Activated CD4-positive, alpha-beta T cell treated with anti-CD3 and anti-CD28 coated beads, Interleukin-2, amount 10 ng/mL, durations not matched to agents 7 days and 5 days (primary cell): Measurements from ENCODE around the gene JAKMIP1. TPM values are rescaled to one million over a fixed set of nuclear protein-coding genes. Genes with fewer than 3 reads are reported as not detected.

ENCODE experiments used
- CTCF ChIA-PET: fragments of 350-600 bp; sonication (Branson Sonifier 250); formaldehyde crosslinking; loops from one replicate; lab custom pipeline; 2021; ENCODE audit warnings: antibody characterized with exemption; lab: Charles Lee
- POLR2A ChIA-PET: fragments of 350-600 bp; sonication (Branson Sonifier 250); formaldehyde crosslinking; loops from one replicate; lab custom pipeline; 2021; ENCODE audit warnings: antibody characterized with exemption; lab: Charles Lee
- DNase-seq: peaks from one replicate; pipeline ENCODE4 v3.0.0-alpha.2; 2020
- H3K27ac Mint-ChIP-seq: one replicate; pipeline ENCODE4 v1.8.0; 2021; ENCODE audit warnings: mild to moderate bottlenecking, moderate library complexity, mixed read lengths
- H3K27me3 Mint-ChIP-seq: one replicate; pipeline ENCODE4 v1.8.0; 2021; ENCODE audit warnings: mixed read lengths
- H3K36me3 Mint-ChIP-seq: one replicate; pipeline ENCODE4 v1.8.0; 2021; ENCODE audit warnings: low read depth, mixed read lengths
- H3K4me1 Mint-ChIP-seq: one replicate; pipeline ENCODE4 v1.8.0; 2021; ENCODE audit warnings: mixed read lengths
- H3K4me3 Mint-ChIP-seq: one replicate; pipeline ENCODE4 v1.8.0; 2021; ENCODE audit warnings: mild to moderate bottlenecking, moderate library complexity, mixed read lengths
- H3K9me3 Mint-ChIP-seq: one replicate; pipeline ENCODE4 v1.8.0; 2021; ENCODE audit warnings: mixed read lengths
- total RNA-seq, 2 experiments: library from RNA; stranded (reverse); gene quantifications; one replicate each; pipeline ENCODE4 v1.2.3, GENCODE V29; 2021

JAKMIP1 gene
- total RNA-seq, 2 experiments from 2014 or later, result 9.6 to 10.9 TPM

DNA sequence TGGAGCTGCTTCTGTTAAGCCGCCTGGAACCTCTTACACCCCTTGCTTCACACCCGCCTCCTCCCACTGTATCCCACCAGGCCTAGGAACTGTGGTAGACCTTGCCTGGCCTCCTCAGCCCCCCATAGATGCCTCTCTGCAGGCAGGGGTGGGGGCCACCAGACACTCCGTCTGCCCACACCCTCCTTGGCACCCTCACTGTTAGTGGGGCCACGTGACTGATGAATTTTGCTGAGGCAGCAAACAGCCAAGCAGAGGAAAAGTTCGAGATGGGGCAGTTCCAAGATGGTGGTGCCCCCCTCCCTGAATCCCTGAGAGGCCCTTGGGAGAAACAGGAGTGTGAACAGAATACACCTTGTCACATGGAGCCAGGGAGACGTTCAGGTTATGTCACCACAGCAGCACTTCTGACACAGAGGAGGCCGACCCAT, 141.0 kb downstream of the JAKMIP1 start:
- Mint-ChIP-seq H3K27me3 (no peaks in the 10 kb centered on the region), H3K36me3 (peaks cover 42% of the 10 kb centered on the region), H3K4me1 (no peaks in the 10 kb centered on the region), H3K4me3 (no peak overlapping the region), H3K9me3 (peaks cover 21% of the 10 kb centered on the region), H3K27ac (no peak overlapping the region)
- no peak for DNase-seq
- CTCF ChIA-PET, result no interaction called here
- POLR2A ChIA-PET, result no interaction called here

- DNase-seq, result no peak
- ChIA-PET POLR2A (no interaction called here), CTCF (no interaction called here)
- Mint-ChIP-seq H3K27me3 (no peaks in the 10 kb centered on the region), H3K9me3 (peaks cover 21% of the 10 kb centered on the region), H3K36me3 (peaks cover 40% of the 10 kb centered on the region), H3K4me1 (no peaks in the 10 kb centered on the region), H3K4me3 (no peak overlapping the region), H3K27ac (no peak overlapping the region)
Observed at GRCh38 chr4:6058531-6059374, 141.6 kb downstream of the JAKMIP1 start.

- no peak overlapping the region for H3K4me3 Mint-ChIP-seq
- CTCF ChIA-PET, result no interaction called here
- H3K27ac Mint-ChIP-seq, result no peak overlapping the region
- H3K4me1 Mint-ChIP-seq, result no peaks in the 10 kb centered on the region
- no peaks in the 10 kb centered on the region for H3K27me3 Mint-ChIP-seq
- POLR2A ChIA-PET, result no interaction called here
- H3K9me3 Mint-ChIP-seq, result peaks cover 21% of the 10 kb centered on the region
- H3K36me3 Mint-ChIP-seq, result peaks cover 36% of the 10 kb centered on the region
- DNase-seq, result no peak
Observed at GRCh38 chr4:6056976-6057766, 143.2 kb downstream of the JAKMIP1 start.

DNA sequence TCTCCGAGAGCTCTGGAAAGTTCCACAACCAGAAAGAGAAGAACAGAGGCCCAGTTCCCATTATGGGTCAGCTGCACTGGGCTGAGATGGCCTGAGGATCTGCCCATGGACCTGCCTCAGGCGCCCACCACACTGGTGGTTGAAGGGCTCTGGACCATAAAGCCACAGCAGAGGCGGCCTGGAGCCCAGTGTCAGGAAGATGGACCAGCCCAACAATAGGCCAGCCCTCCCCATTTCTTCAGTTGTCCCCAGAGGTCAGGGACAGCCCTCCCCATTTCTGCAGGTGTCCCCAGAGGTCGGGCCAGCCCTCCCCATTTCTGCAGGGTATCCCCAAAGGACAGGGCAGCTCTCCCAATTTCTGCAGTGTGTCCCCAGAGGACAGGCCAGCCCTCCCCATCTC, 144.9 kb downstream of the JAKMIP1 start:
- DNase-seq, result no peak
- Mint-ChIP-seq H3K36me3 (peaks cover 25% of the 10 kb centered on the region), H3K27me3 (no peaks in the 10 kb centered on the region), H3K4me1 (no peaks in the 10 kb centered on the region), H3K4me3 (no peak overlapping the region), H3K27ac (no peak overlapping the region), H3K9me3 (peaks cover 18% of the 10 kb centered on the region)
- ChIA-PET CTCF (no interaction called here), POLR2A (no interaction called here)

GRCh38 chr4:6055030-6055429, 145.3 kb downstream of the JAKMIP1 start:
- H3K27ac Mint-ChIP-seq, result no peak overlapping the region
- DNase-seq, result no peak
- H3K9me3 Mint-ChIP-seq, result peaks cover 14% of the 10 kb centered on the region
- ChIA-PET POLR2A (no interaction called here), CTCF (no interaction called here)
- no peak overlapping the region for H3K4me3 Mint-ChIP-seq
- no peaks in the 10 kb centered on the region for H3K4me1 Mint-ChIP-seq
- H3K27me3 Mint-ChIP-seq, result no peaks in the 10 kb centered on the region
- H3K36me3 Mint-ChIP-seq, result peaks cover 20% of the 10 kb centered on the region

GRCh38 chr4:6054162-6054922, 146.0 kb downstream of the JAKMIP1 start:
- ChIA-PET CTCF (no interaction called here), POLR2A (no interaction called here)
- H3K27me3 Mint-ChIP-seq, result no peaks in the 10 kb centered on the region
- H3K9me3 Mint-ChIP-seq, result peaks cover 14% of the 10 kb centered on the region
- no peaks in the 10 kb centered on the region for H3K4me1 Mint-ChIP-seq
- H3K27ac Mint-ChIP-seq, result no peak overlapping the region
- DNase-seq, result no peak
- H3K36me3 Mint-ChIP-seq, result peaks cover 16% of the 10 kb centered on the region
- H3K4me3 Mint-ChIP-seq, result no peak overlapping the region

DNA sequence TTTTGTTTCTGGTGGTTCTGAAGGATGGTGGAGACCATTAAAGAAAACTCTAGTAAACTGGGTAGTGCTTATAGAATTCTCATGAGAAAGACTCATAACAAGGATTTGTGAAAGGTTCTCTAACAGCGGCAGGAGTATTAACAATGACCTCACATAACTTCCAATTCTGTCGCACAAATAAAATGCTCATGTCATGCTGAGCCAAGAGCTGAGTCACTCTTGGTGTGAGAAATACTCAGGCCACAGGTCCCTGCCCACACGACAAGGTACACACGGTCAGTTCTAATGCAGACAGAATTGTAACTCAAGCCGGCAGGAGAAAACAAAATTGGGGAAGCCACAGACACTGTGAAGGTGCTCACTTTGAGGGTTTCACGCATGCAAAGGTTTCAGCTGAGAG, 147.7 kb downstream of the JAKMIP1 start:
- H3K4me1 Mint-ChIP-seq, result peaks cover 6% of the 10 kb centered on the region
- CTCF ChIA-PET, result no interaction called here
- H3K36me3 Mint-ChIP-seq, result peaks cover 4% of the 10 kb centered on the region
- H3K9me3 Mint-ChIP-seq, result peaks cover 2% of the 10 kb centered on the region
- H3K27ac Mint-ChIP-seq, result no peak overlapping the region
- no peak for DNase-seq
- H3K4me3 Mint-ChIP-seq, result no peak overlapping the region
- POLR2A ChIA-PET, result no interaction called here
- no peaks in the 10 kb centered on the region for H3K27me3 Mint-ChIP-seq

GRCh38 chr4:6050551-6050950, 149.8 kb downstream of the JAKMIP1 start:
- peaks cover 6% of the 10 kb centered on the region for H3K4me1 Mint-ChIP-seq
- no peaks in the 10 kb centered on the region for H3K9me3 Mint-ChIP-seq
- H3K27me3 Mint-ChIP-seq, result no peaks in the 10 kb centered on the region
- no peak overlapping the region for H3K27ac Mint-ChIP-seq
- DNase-seq, result no peak
- ChIA-PET CTCF (no interaction called here), POLR2A (no interaction called here)
- no peak overlapping the region for H3K4me3 Mint-ChIP-seq
- no peaks in the 10 kb centered on the region for H3K36me3 Mint-ChIP-seq

- DNase-seq, result no peak
- Mint-ChIP-seq H3K9me3 (no peaks in the 10 kb centered on the region), H3K27me3 (no peaks in the 10 kb centered on the region), H3K4me1 (peaks cover 6% of the 10 kb centered on the region), H3K27ac (no peak overlapping the region), H3K4me3 (no peak overlapping the region), H3K36me3 (no peaks in the 10 kb centered on the region)
- ChIA-PET POLR2A (no interaction called here), CTCF (interaction anchor here (1.1 kb wide), 1 partner anchor 29 kb away, joined by 3 read pairs; no protein-coding TSS in a partner anchor)
Observed at GRCh38 chr4:6049985-6050384, 150.4 kb downstream of the JAKMIP1 start.

GRCh38 chr4:6049278-6049677, 151.1 kb downstream of the JAKMIP1 start:
- Mint-ChIP-seq H3K9me3 (no peaks in the 10 kb centered on the region), H3K36me3 (no peaks in the 10 kb centered on the region), H3K4me3 (no peak overlapping the region), H3K4me1 (peaks cover 9% of the 10 kb centered on the region), H3K27me3 (no peaks in the 10 kb centered on the region), H3K27ac (no peak overlapping the region)
- ChIA-PET CTCF (interaction anchor here (1.1 kb wide), 1 partner anchor 30 kb away, joined by 3 read pairs; no protein-coding TSS in a partner anchor), POLR2A (no interaction called here)
- DNase-seq, result no peak

GRCh38 chr4:6048537-6048936, 151.8 kb downstream of the JAKMIP1 start:
- CTCF ChIA-PET, result interaction anchor here (1.1 kb wide), 1 partner anchor 31 kb away, joined by 3 read pairs; no protein-coding TSS in a partner anchor
- no peak overlapping the region for H3K27ac Mint-ChIP-seq
- DNase-seq, result no peak
- POLR2A ChIA-PET, result no interaction called here
- no peak overlapping the region for H3K4me3 Mint-ChIP-seq
- H3K4me1 Mint-ChIP-seq, result peaks cover 12% of the 10 kb centered on the region
- no peaks in the 10 kb centered on the region for H3K27me3 Mint-ChIP-seq
- H3K36me3 Mint-ChIP-seq, result no peaks in the 10 kb centered on the region
- H3K9me3 Mint-ChIP-seq, result no peaks in the 10 kb centered on the region

GRCh38 chr4:6047130-6047673, 153.1 kb downstream of the JAKMIP1 start:
- ChIA-PET POLR2A (no interaction called here), CTCF (no interaction called here)
- no peak overlapping the region for H3K27ac Mint-ChIP-seq
- H3K4me3 Mint-ChIP-seq, result no peak overlapping the region
- no peaks in the 10 kb centered on the region for H3K27me3 Mint-ChIP-seq
- H3K4me1 Mint-ChIP-seq, result peaks cover 17% of the 10 kb centered on the region
- H3K9me3 Mint-ChIP-seq, result no peaks in the 10 kb centered on the region
- DNase-seq, result no peak
- no peaks in the 10 kb centered on the region for H3K36me3 Mint-ChIP-seq
